ENCODE data around the gene SLC45A1. TPM values are rescaled to one million over a fixed set of nuclear protein-coding genes. Genes with fewer than 3 reads are reported as not detected.
"Not testable (repeated sequence)": the region's sequence is repeated elsewhere in the genome, so short reads cannot be mapped to it uniquely, and the experiment has no call there.

The SLC45A1 gene
- 1.7 TPM in 2 replicates for total RNA-seq

DNA sequence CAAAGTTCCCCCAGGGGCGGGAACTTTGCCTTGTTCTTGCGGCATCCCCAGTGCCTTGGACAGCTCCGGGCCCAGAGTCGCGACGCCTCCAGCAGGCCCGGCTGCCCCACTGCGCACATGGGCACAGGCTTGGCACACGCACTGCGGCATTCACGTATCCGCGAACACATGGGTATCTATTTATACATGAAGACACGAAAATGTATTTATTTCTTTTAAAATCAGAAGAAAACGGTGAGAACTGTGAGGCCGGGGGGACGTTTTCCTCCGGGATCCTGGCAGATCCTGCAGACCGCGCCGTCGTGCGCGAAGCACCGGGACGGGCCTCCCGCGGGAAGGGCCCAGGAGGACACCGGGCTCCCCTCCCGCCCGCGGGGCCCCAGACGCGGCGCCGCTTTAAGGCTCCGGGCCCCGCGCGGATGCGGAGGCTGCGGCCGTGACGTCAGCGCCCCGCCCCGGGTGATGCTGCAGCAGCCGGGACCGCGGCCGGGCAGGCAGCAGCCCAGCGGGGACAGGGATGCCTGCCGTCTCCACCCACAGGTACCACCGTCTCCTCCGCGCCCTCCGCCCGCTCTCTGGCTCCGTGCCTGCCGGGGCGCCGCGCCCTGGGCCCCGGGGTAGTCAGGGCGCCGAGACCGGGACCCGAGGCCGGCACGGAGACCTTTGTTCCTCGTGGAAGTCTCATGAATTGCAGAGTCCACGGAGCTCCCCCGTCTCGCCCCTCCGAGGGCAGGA lies at the start of gene SLC45A1:
Gene SLC45A1, plus strand, starts transcription at position 468 of the 735 bp plus-strand sequence. CDS start 6,216 bp downstream, outside the sequence.
- DNase-seq = peak; percentile 71

DNA sequence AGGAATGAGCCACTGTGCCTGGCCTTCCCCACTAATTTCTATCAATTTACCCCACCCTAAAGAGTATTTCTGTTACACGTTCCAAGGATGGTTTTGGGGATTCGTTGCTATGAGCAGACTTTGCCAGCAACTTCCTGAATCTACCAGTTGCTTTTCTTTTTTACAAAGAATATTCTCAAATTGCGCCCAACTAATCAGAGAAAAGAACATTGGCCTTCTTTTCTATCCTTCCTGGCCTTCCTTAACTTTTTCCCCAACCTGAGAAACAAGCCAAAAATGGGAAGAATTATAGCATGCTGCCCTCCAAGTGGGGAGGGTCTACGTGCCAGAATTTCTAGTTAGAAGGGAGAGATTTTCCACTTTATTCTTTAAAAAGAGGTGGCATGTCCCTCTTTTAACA lies 44.9 kb upstream of the SLC45A1 start:
- DNase-seq = no peak

DNA sequence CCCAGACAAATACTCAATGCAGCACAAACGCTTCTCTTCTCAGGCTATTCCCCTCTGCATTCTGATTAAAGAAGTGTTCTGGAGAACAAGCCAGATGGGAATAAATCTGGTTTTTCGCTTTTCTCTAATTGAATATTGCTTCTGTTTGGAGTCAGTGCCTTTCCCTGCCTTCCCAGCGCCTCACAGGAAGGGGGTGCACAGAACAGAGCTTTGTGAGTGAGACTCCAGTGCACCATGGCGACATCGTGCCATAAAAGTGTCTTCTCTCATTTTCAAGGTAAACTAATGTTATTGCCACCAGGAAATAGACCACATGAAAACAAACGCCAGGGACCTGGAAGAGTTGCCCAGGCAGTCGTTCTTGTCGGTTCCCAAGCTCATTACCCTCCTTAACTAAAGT lies 43.6 kb upstream of the SLC45A1 start:
- no peak for DNase-seq

DNA sequence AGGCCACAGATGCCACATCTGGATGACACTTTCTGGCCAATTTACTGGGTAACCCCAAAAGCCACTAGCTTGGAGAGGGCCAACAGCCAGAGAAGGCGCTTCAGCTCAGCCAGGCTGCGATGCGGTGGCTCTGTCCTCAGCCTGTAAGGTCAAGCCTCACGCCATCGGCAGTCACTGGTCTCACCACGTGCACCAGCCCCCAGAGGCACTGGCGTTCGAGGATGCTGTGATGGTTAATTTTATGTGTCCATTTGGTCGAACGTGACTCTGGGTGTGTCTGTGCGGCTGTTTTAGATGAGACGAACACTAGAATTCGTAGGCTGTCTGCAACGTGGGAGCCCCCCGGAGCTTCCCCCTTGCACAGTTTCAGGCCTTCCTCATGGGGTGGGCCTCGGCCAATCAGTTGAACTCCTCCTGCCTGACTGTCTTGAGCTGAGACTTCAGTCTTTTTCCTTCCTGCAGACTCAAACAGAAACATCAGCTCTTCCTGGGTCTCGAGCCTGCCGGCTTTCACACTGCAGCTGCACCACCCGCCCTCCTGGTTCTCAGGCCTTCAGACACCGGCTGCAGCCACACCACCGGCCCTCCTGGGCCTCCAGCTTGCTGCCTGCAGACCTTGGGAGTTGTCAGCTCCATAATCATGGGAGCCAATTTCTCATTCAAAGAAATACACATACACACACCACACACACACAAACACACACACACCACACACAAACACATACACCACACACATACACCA lies 41.6 kb upstream of the SLC45A1 start:
- no peak for DNase-seq

DNA sequence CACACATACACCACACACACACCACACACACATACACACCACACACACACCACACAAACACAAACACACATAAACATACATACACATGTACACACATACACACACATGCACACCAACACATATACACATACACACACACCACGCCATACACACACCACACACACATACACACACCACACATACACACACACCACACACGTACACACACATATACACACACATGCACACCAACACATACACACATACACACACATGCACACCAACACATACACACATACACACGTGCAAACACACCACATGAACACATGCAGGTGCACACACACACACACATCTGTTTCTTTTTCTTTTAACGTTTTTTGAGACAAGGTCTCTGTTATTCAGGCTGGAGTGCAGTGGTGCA lies 41.0 kb upstream of the SLC45A1 start:
- DNase-seq = no peak

DNA sequence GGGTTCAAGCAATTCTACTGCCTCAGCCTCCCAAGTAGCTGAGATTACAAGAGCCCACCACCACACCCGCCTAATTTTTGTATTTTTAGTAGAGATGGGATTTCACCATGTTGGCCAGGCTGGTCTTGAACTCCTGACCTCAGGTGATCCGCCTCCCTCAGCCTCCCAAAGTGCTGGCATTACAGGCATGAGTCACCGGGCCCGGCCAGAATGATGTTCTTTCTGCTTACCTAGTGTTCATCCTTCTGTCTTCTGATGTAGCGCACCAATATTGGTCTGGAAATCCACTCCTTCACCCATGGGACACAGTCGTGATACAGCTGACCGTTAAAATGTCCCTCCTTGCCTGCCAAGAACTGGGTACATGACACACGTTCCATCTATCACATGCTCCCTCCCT lies 39.2 kb upstream of the SLC45A1 start:
- DNase-seq = not testable (repeated sequence)

DNA sequence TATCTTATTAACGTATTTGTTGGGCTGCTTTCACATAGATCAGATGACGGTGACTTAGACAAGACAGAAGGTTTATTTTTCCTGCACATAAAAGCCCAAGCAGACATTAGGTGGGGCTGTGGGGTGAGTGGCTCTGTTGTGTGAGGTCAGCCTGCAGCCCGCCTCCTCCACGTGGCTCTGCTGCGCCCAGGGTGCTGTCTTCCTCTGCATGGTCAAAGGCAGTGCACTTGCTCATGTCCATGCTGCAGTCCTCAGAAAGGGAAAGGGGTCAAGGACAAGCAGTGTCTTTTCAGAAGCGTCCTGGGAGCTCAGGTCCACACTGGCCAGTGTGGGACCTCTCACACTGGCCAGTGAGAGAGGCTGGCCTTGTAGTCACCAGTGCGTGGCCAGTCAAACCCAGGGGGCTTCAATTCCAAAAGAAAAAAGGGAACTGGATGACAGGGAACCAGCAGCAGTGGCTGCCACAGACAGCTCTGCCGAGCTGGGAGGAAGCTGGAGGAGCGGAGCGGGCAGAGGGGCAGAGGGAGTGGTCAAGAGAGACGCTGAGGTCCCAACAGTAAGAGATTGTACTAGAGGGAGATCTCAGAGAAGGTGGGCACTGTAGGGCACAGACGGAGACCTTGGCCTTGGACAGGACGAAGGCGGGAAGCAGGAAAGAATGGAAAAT lies 35.9 kb upstream of the SLC45A1 start:
- DNase-seq = no peak

DNA sequence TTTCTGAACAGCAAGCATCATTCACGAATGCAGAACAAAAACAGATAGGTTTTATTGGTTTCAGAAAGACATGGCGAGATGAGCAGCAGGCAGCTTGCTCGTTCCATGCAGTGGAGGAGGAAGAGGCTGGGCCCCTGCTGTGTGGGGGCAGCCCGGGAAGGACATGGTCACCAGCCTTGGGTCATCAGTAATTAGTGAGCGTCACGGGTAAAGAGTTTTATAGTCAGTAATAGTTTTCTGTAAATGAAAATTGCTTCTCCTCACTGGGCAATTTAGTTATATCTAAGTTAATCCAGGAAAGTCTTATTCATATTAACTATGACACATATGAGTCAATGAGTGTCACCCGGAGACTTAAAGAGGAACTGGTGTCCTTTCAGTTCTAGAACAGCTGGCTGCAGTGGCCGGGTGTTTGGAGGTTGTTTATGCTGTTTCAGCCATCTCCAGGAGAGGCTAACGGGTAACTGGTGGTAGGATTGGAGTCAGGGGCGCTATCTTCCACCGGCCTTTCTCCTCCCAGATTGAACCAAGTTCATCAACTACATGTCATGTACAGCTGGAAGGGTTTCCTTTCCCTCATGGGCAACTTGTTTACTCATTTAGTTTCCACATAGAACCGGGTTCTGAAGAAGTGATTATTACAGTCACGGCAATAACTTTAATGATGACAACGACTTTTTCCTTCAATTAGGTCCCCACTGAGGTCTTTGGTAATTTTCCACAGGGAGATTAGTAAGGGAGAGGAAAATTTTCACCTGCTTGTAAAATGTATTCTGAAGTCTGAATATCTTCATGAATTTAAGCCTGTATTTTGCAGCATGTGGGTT lies 34.6 kb upstream of the SLC45A1 start:
- no peak for DNase-seq

DNA sequence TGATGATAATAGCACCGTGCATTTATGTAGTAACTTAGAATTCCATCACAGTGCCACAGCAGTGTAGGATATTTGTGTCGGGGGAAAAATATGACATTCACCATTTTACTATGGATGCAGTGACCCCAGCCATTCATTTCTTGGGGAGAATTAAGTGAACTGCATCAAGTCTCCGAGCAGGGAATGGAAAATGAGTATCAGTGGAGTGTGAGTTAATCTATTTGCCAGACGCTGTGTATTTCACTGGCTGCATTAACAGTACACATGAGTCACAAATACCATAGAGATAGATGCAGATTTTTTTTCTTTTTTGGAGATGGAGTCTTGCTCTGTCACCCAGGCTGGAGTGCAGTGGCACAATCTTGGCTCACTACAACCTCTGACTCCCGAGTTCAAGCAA lies 33.8 kb upstream of the SLC45A1 start:
- DNase-seq = no peak

DNA sequence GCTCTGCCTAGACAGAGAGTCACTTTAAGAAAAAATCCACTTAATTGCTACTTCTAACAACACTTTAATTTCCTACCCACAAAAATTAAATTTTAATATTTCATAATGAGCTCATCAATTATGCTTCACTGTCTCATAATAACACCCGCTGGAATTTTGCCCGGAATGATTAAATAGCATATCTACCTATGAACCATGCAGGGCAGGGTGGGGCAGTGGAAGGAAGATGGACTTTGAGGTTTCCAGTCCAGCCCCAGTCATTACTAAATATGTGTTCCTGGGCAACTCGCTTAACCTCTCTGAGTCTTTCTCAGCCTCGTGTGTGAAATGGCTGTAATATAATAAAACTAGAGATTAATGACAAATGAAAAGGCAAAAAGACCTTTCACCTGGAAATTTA lies 32.8 kb upstream of the SLC45A1 start:
- no peak for DNase-seq

DNA sequence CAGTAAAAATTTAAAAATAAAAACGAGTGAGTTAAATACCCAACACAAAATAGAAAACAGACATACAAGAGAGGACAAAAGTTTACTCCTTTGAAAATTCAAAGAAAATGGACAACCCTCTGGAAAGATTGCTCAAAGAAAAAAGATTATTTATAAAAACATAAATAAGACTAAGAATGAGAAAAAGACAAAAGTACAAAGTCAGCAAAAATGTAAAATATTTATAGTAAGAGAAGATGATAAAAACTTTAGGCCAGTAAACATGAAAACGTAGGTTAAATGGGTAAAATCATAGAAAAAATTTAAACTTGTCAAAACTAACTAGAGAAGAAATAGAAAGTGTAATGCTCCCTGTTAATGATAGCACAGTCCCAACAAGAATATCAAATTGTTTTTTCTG lies 31.9 kb upstream of the SLC45A1 start:
- DNase-seq = no peak

DNA sequence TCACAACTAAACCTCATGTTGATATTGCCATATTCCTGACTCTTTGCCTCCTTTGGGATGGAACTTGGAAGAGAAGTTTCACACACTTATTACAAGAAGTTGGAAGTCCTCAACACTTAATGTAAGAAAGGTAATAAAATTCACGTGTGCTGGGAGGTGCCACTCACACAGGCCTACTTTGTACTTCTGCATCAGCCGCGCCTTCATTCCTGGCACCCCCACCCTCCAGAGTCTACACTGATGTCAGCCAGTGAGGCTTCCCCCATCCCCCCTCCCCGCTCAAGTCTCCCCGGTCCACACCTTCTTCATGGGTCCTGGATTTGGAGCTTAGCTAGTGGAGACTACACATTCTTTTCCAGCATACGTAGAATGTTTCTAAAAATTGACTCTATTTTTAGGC lies 24.8 kb upstream of the SLC45A1 start:
- DNase-seq = no peak

DNA sequence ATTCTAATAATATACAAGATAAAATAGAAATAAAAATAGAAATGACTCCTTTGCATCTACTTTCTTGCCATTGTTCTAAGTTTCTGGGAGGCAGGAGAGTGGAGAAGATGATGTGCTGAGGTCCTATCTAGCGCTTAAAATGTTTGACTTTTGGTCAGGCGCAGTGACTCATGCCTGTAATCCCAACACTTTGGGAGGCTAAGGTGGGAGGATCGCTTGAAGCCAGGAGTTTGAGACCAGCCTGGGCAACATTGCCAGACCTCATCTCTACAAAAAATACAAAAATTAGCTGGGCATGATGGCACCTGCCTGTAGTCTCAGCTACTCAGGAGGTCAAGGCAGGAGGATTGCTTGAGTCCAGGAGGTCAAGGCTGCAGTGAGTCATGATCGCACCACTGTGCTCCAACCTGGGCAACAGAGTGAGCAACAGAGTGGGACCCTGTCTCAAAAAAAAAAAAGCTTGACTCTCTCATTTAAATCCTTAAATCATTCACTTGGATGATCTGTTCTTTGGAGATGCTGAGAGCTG lies 24.2 kb upstream of the SLC45A1 start:
- DNase-seq = no peak

DNA sequence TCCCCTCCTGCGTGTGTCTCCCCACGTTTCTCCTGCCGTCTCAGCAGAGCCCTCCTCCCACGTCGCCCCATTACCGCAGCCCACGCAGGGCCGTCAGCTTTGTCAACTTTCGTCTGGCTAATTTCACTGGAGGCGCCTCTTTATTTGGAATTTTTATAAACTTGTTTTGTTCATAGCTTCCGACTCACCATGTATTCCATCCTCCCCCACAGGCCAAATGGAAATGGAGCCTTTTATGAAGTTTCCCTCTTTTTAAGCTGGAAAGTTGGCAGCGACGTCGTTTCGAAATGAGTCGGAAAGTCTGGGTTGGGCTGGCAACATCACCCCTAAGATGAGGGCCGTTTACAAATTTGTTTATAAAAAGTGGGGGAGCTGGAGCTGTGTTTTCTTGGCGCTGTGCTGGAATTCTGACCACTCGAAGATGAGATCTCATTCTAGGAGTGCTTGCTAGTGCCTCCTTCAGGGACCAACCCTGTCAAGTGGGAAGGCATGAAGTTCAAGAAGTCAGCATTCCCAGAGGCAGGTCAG lies 23.7 kb upstream of the SLC45A1 start:
- DNase-seq = no peak

DNA sequence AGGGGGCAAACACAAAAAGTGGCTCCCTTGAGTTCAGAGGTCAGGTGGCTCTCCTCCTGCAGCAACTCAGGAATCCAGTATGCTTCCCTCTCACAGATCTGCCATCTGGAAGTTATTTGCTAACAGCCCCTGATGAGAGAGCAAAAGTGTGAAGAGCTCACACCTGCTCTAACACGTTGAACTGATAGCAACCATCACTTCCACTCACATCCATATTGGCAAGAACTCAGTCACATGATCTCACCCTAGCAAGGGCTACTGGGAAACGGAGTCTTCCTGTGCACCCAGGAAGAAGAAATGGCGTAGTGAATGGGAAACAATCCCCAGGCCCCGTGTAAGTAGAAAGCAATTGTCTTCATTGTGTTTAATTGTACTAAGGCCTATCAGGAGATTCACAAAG lies 20.7 kb upstream of the SLC45A1 start:
- no peak for DNase-seq

DNA sequence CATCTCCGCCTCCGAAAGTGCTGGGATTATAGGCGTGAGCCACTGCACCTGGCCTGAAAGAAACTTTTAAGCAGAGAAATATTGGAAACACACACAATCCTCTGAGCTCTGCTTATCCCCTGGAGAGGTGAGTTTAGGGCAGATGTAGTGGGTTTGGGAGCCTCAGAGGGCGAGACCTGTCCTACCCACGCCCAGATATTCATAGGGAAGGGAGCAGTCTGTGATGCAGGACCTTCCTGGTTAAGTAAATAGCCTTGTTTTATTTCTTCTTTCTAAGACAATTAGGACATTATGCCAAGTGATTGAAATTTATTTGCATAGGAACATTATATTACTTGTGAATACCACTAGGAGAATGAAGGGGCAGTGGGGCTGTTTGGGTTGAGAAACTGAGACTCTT lies 18.0 kb upstream of the SLC45A1 start:
- no peak for DNase-seq

DNA sequence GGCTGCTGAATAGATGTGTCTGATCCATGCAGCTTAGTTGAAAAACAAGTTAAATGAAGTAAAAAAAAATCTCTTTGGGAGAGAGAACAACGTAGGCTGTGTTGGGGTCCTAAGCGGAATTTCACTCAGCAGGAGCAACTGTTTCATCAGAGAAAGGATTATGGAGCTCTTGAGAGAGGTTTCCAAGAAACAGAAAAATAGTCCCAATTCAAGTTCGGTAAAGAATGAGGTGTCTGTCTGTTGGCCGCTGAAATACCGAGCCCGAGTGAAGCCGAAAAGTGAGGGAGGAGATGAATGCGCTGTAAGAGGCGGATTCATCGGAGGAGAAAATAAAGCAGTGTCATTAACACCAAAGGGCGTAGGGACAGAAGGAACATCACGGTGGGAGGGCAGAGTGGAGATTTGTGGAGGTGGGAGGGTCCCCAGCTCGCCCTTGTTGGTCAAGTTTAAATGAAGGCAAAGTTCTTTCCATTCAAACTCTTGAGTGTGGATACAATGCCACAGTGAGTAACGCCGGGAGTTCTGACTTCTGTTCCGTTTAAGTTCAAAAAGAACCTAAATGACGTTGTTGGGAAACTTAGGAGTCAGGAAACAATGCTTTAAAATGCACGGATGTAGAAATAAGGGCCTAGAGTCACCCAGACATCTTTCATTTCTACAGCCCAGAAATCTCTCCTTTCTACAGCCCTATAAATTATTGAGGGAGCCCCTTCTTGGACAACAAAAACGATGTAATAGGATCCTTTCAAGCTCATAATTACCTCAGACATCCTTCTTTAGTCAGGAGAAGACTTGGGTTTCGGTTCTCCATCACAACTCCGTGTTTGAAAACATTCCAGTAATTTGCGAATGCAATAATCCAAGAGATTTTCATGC lies 15.6 kb upstream of the SLC45A1 start:
- DNase-seq = no peak

DNA sequence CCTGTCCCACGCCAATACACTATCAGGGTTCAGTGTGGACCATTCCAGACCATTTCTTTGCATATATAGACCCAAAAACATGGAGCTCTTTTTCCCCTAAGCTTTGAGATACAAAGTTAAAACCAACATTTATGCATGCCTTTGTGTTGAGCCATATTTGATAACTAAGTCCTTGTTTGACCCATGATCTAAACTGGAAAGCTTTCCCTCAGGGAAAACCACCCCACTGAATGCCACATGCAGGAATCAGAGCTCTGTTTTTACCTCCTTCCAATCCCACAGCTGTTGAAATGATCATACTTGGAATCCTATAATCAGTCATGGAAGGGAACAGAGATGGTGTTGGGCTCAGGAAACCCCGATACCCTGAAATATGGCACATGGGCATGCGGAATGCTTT lies 14.8 kb upstream of the SLC45A1 start:
- no peak for DNase-seq

DNA sequence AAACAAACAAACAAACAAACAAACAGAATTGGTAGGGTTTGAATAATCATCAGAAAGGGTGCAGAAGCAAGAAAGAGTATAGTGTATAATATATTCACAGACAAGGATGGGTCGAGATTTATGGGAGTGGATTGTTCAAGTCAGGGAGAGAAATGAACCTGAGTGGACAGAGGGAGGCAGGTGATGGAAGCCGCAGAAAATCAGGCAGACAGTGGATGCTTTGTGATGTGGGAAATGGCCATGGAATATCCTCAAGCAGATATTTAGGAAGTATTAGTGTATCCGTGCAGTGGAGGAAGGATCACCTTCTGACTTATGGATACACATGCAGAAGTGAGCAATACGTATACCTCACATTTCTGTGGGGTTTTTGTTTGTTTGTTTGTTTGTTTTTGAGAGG lies 14.0 kb upstream of the SLC45A1 start:
- no peak for DNase-seq

DNA sequence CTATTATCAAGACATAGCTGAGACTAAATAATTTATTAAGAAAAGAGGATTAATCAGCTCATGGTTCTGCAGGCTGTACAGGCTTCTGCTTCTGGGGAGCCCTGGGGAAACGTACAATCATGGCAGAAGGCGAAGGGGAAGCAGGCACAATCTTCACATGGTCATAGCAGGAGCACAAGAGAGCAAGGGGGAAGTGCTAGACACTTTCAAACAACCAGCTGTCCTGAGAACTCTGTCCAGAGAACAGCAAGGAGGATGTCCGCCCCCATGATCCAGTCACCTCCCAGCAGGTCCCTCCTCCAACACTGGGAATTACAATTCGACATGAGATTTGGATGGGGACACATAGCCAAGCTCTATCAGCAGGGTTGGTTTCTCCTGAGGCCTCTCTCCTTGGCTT lies 10.3 kb upstream of the SLC45A1 start:
- no peak for DNase-seq

DNA sequence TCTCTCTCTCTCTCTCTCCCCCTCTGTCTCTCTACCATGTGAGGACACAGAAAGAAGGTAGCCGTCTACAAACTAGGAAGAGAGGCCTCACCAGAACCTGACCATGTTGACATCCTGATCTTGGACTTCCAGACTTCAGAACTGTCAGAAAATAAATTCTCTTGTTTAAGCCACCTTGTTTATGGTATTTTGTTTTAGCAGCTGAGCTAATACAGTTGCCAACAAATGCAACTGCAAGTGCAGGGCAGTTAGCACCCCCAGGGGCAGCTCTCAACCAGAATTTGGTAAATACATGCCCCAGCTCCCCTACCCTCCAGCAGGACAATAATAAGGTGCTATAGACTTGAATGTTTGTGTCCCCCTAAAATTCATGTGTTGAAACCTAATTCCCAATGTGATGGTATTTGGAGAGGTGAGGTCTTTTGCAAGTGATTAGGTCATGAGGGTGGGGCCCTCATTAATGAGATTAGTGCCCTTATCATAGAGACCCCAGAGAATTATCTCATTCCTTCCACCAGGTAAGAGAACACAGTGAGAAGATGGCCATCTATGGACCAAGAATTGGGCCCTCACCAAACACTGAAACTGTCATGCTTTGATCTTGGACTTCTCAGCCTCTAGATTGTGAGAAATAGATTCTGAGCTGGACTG lies 6.7 kb upstream of the SLC45A1 start:
- DNase-seq = no peak

All from dermis blood vessel endothelial cell (primary cell).